ENCODE measurements around the gene SRPRA.

The SRPRA gene

DNA sequence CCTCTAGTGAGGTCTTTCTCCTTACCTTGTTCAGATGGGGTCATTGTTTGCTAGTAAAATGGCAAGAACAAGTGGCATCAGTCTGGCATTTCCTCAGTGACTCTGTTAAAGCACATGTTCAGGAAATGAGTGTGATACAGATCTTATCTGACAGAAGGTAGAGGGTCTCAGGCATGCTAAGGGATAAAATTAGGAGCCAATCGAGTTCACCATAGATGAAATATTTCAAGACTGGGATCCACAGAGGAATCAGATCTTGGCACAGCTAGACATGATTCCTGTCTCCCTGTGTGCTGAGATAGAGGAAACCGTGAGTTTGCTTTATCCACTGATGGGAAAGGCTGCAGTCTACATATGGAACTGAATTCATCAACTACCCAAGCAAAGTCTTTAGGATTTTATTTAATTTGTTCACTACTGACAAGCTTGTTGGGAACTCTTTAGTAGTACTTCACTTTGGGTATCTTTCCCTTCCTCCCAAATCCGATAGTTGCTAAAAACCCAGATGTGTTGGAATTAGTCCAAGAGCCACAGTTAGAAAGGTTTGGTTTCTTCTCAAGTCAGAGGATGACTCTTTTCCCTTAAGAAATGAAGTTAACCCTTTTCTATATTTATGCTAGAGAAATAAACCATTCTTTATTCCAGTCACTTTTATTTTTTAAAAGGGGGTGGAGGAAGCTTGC is 38.7 kb downstream of the SRPRA start:
- no peak for DNase-seq (ENCODE audit: low spot score)

DNA sequence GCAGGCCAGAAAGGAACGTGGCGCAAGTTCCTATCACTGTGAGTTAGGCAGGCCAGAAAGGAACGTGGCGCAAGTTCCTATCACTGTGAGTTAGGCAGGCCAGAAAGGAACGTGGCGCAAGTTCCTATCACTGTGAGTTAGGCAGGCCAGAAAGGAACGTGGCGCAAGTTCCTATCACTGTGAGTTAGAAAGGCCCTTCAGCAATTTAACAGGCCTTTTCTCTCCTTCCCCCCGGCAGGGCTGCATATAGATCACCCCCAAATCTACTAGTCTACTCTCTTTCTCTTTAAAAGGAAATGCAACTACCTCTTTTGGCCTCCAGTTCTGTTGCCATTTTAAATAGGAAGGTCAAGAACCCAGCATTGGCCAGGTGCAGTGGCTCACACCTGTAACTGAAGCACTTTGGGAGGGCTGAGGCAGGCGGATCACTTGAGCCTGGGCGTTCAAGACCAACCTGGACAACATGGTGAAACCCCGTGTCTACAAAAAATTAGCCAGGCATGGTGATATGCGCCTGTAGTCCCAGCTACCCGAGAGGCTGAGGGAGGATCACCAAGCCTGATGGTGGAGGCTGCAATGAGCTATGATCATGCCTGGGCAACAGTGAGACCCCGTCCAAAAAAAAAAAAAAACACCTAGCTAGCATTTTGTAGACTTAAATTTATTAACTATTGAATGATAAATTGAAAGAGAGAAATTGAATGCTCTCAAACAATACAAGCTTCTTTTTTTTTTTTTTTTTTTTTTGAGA is 42.2 kb downstream of the SRPRA start:
- no peak for DNase-seq (ENCODE audit: low spot score)

DNA sequence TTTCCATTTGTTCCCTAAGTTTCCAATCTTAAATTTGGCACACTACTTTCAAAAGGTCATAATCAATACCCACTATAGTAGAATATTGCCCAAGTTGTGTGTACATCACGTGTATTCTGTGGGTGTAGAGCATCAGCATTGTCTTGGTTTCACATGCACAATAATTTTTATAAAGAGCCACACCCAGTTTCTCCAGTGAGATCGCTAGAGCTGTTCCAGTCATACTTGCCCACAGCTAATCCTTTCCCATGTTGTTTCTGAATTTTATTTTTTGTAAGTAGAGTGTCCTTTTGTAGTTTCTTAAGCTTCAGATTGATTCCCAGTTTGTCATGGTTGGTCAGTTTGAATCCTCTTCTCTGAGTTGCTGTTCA is 43.4 kb downstream of the SRPRA start:
- no peak for DNase-seq (ENCODE audit: low spot score)

DNA sequence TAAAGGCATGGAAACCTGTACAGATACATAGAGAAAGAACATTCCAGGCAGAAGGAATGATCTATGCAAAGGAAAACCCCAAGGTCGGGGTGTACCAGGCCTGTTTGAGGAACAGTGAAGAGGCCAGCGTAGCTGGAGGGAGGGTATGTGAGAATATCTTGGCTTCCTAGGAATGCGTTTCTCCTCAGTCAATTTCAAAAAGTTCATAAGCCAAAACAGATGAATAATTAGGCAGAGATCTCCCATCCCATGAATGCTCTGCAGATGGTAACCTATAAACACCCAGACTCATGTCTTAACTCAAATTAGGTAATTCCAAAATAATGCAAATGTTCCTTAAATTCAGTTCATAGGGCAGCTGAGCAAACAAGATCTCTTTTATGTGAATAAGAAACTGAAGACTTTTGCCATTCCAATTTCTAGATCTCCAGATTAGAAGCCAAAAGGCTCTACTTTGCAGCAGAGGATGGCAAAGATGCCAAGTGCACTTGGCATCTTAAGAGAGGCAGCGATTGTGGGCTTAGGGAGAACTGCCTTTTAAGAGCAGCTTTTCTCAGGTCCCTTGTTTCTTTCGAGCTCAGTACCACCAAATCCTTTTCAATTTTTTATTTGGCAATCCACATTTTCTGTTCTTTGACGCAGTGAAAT is 43.9 kb downstream of the SRPRA start:
- DNase-seq (ENCODE audit: low spot score), result no peak

DNA sequence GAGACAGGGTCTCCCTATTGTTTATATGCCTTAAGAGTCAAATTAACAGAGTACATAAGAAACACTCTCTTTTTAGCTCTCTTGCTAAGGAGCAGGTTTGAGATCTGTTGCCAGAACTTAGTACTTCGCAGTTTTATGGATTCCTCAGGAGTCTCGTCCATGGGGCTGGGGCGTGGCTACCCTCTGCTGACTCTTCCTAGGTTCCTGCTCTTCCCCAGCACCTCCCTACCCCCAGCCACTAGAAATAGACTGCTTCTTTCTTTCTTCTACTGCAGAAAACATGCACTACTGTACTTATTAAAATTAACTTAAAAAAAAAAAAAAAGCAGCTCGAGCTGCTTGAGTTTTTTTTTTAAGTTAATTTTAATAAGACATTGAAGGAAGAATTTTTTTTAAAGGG is 49.1 kb downstream of the SRPRA start:
- no peak for DNase-seq (ENCODE audit: low spot score)

DNA sequence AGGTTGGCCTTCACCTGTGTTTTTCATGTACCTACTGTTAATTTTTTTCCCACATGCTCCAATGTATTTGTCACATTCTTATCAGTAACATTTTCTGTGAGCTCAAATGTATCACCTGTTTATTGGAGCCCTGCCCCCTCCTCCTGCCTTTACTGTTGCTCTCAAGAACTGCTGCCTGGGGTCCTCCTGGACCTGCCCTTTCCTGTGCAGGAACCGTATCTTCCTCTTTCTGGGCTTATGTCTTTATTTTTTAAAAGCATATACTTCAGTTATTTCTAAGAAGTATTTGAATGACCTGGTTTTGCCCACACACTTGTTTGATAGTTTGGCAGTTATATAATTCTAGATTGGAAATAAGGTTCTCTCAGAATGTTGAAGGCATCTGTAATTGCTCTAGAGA is 51.2 kb downstream of the SRPRA start:
- no peak for DNase-seq (ENCODE audit: low spot score)

DNA sequence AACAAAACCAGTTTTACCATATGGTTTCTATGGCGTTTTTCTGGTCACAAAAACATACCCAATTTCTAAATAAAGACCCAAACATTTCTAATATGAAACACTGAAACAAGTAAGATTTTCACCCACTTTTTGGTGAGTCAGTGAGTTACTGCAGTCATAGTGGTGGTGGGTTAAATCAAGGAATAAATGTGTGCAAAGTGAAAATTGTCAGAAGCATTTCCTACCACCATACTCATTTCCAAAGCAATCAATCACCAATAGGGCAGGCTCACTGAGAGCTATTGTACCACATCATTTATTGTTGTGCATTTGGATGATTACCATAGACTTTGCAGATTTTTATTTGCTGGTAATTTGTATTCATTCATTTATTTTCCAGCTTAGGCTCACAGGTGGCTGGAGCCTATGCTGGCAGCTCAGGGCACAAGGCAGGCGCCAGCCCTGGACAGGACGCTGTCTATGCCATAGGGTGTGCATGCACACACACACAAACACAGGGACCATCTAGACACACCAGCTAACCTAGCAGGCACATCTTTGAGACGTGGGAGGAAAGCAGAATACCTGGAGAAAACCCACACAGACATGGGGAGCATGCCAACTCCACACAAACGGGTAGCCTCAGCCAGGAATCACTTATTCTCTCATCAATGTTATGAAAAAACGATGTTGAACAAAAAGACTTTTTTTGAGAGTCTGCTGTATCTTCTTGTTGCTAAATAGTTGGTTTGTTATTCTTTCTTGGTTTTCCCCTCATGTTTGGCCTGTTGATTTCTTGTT is 52.0 kb downstream of the SRPRA start:
- DNase-seq (ENCODE audit: low spot score), result no peak

DNA sequence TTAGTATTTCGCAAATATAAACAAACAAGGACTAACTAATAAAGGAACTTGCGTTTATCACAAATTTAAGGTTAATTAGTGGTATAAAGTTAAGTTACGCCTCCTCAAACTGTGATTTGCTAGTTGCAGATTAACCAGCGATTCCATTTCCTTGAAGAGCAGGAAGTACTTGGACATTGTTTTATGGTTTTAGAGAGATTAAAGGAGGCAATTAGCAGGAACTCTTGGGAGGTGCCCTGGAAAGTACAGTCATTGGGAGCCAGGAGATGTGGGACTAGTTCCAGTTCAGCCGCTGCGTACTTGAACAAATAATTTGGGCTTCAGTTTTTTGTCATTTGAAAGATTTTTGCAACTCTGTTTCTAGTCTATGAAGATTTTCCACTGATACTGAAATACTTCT is 53.9 kb downstream of the SRPRA start:
- DNase-seq (ENCODE audit: low spot score), result no peak

DNA sequence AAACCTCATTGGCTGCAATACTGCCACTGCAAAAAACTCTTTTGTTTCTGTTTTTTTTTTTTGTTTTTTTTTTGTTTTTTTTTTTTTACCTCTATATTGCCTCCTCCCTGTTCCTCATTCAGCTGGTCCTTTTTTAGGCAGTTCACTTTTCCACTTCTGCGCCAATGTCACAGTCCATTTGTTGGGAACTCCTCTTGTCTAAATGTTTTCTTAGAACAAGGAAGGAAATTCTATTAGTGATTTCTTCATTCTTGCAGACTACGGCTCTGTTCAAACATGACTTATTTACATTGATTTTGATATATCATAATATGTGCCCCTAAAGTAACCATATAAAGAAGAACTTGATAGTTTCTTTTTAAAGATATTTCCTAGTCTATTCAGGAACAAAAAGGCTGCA is 54.3 kb downstream of the SRPRA start:
- no peak for DNase-seq (ENCODE audit: low spot score)
